K562 (cell line): Measurements from ENCODE around the gene SPPL2C. TPM values are rescaled to one million over a fixed set of nuclear protein-coding genes. Genes with fewer than 3 reads are reported as not detected.

Experiments used
- ADNP ChIP-seq: fragments of 200-800 bp; sonication (Bioruptor generic); IDR thresholded peaks from 2 replicates; pipeline ENCODE4 v1.6.1; 2016; ENCODE audit warnings: missing genetic modification characterization, missing compliant biosample characterization
- BRD4 ChIP-seq: fragments of 200-600 bp; sonication (generic); IDR thresholded peaks from 2 replicates; pipeline ENCODE4 v1.6.1; 2017; ENCODE audit warnings: inconsistent platforms
- DDX20 ChIP-seq: fragments of 450-650 bp; IDR thresholded peaks from 2 replicates; pipeline ENCODE4 v1.6.1; 2016; ENCODE audit warnings: missing genetic modification characterization, low read depth, mild to moderate bottlenecking, missing compliant biosample characterization, moderate library complexity
- E2F3 ChIP-seq: fragments of 250-450 bp; sonication (Bioruptor Pico); IDR thresholded peaks from 2 replicates; pipeline ENCODE4 v1.4.0; 2020; ENCODE audit warnings: mild to moderate bottlenecking
- ELF4 ChIP-seq: fragments of 450-650 bp; formaldehyde crosslinking; IDR thresholded peaks from 2 replicates; pipeline ENCODE4 v1.4.0; 2022; ENCODE audit warnings: missing genetic modification characterization
- EZH2 ChIP-seq: IDR thresholded peaks from 2 replicates; pipeline ENCODE4 v1.6.1; 2012; ENCODE audit warnings: low read depth, mild to moderate bottlenecking, inconsistent platforms, low read length, borderline replicate concordance
- HCFC1 ChIP-seq: IDR thresholded peaks from 2 replicates; pipeline ENCODE4 v1.6.1; 2012; ENCODE audit warnings: low read depth, low read length, improper control_type of control experiment
- KDM2B ChIP-seq: fragments of 250-450 bp; sonication (Bioruptor Pico); IDR thresholded peaks from 2 replicates; pipeline ENCODE4 v1.8.0; 2021; ENCODE audit warnings: mild to moderate bottlenecking, moderate library complexity
- KDM5B ChIP-seq: fragments of 200-600 bp; sonication (generic); IDR thresholded peaks from 2 replicates; pipeline ENCODE4 v1.6.1; 2012; ENCODE audit warnings: low read depth, mild to moderate bottlenecking, moderate library complexity, low read length, control low read depth, inconsistent platforms; ENCODE audit not compliant: insufficient replicate concordance
- L3MBTL2 ChIP-seq: fragments of 450-650 bp; IDR thresholded peaks from 2 replicates; pipeline ENCODE4 v1.6.1; 2016; ENCODE audit warnings: mild to moderate bottlenecking, moderate library complexity
- NRF1 ChIP-seq, 2 experiments: fragments of 450-650 bp; IDR thresholded peaks in 1 of 2; conservative IDR thresholded peaks in 1 of 2; 2 replicates each; pipeline ENCODE4 v1.6.1; 2014; ENCODE audit warnings: mild to moderate bottlenecking in 2 of 2
- SIN3B ChIP-seq: fragments of 450-650 bp; IDR thresholded peaks from 2 replicates; pipeline ENCODE4 v1.6.1; 2017; ENCODE audit warnings: low read depth, mild to moderate bottlenecking, moderate library complexity
- SMAD4 ChIP-seq: fragments of 250-450 bp; sonication (Bioruptor Pico); conservative IDR thresholded peaks from 2 replicates; pipeline ENCODE4 v1.8.0; 2021; ENCODE audit warnings: inconsistent platforms, mild to moderate bottlenecking, moderate library complexity
- STAT5A ChIP-seq: IDR thresholded peaks from 2 replicates; pipeline ENCODE4 v1.6.1; 2012; ENCODE audit warnings: low read length, inconsistent platforms, borderline replicate concordance
- TCF15 ChIP-seq: fragments of 250-450 bp; sonication (Bioruptor Pico); IDR thresholded peaks from 2 replicates; pipeline ENCODE4 v1.8.0; 2022; ENCODE audit warnings: moderate library complexity, mild to moderate bottlenecking, inconsistent platforms
- TRIM24 ChIP-seq, 2 experiments: fragments of 450-650 bp; IDR thresholded peaks; 2 replicates each; pipeline ENCODE4 v1.6.1; 2016
- ZBTB34 ChIP-seq: fragments of 250-450 bp; sonication (Bioruptor Pico); IDR thresholded peaks from 2 replicates; pipeline ENCODE4 v1.8.0; 2021; ENCODE audit warnings: mild to moderate bottlenecking, moderate library complexity
- ZC3H4 ChIP-seq: sonication (generic); formaldehyde crosslinking; IDR thresholded peaks from 2 replicates; pipeline ENCODE4 v1.9.0; 2021; ENCODE audit warnings: missing genetic modification reagents, borderline replicate concordance
- ZNF263 ChIP-seq: sonication (generic); formaldehyde crosslinking; IDR thresholded peaks from 2 replicates; pipeline ENCODE4 v1.8.0; 2022; ENCODE audit warnings: mild to moderate bottlenecking, missing genetic modification reagents, borderline replicate concordance
- ZNF431 ChIP-seq: sonication (generic); formaldehyde crosslinking; IDR thresholded peaks from 2 replicates; pipeline ENCODE4 v1.8.0; 2022; ENCODE audit warnings: mild to moderate bottlenecking, missing genetic modification reagents
- ZNF75A ChIP-seq: fragments of 450-650 bp; formaldehyde crosslinking; IDR thresholded peaks from 2 replicates; pipeline ENCODE4 v1.4.0; 2020; ENCODE audit warnings: mild to moderate bottlenecking
- polyA plus RNA-seq, 8 experiments: library from polyadenylated mRNA; depleted of rRNA in 4 of 8; stranded (reverse) in 5 of 8; unstranded in 3 of 8; fragments of >200 nt; fragmentation: Nextera tagmentation in 2 of 8; fragmentation: Illumina TruSeq in 1 of 8; extraction: Ambion mirVana in 2 of 8; extraction: Trizol in 1 of 8; gene quantifications; 2 replicates each; pipeline versions ENCODE4 v1.2.1 to v1.2.3, GENCODE V29; 2011 to 2014; ENCODE audit warnings: inconsistent platforms in 1 of 8, missing spikeins in 1 of 8
- total RNA-seq, 7 experiments: library from RNA; depleted of rRNA in 6 of 7; stranded (reverse); fragments of >200 nt in 6 of 7; fragmentation: Illumina TruSeq in 2 of 7; extraction: Trizol in 2 of 7; gene quantifications; 2 replicates each; pipeline versions ENCODE4 v1.2.1 to v1.2.3, GENCODE V29; 2011 to 2021; ENCODE audit warnings: low replicate concordance in 1 of 7
- TF ChIP-seq, protein P1 (sequence below): fragments of 450-650 bp; formaldehyde crosslinking; IDR thresholded peaks from 2 replicates; pipeline ENCODE4 v1.4.0; 2020; ENCODE audit warnings: mild to moderate bottlenecking, moderate library complexity
- TF ChIP-seq, protein P2 (sequence below): fragments of 250-450 bp; sonication (Bioruptor Pico); IDR thresholded peaks from 2 replicates; pipeline ENCODE4 v1.5.0; 2022; ENCODE audit warnings: mild to moderate bottlenecking

Gene SPPL2C
- total and polyA plus RNA-seq, 9 of the 15 experiments (the other 6 are each of a cell fraction or from before 2014, with no cell fraction given): not detected

DNA sequence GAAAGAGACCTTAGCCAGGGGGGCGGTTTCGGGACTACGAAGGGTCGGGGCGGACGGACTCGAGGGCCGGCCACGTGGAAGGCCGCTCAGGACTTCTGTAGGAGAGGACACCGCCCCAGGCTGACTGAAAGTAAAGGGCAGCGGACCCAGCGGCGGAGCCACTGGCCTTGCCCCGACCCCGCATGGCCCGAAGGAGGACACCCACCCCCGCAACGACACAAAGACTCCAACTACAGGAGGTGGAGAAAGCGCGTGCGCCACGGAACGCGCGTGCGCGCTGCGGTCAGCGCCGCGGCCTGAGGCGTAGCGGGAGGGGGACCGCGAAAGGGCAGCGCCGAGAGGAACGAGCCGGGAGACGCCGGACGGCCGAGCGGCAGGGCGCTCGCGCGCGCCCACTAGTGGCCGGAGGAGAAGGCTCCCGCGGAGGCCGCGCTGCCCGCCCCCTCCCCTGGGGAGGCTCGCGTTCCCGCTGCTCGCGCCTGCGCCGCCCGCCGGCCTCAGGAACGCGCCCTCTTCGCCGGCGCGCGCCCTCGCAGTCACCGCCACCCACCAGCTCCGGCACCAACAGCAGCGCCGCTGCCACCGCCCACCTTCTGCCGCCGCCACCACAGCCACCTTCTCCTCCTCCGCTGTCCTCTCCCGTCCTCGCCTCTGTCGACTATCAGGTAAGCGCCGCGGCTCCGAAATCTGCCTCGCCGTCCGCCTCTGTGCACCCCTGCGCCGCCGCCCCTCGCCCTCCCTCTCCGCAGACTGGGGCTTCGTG, 49.5 kb downstream of the SPPL2C start, which contains the start of gene MAPT (continued):
- TF ChIP-seq NRF1 (conservative IDR thresholded peaks at IDR 0.05 in 1 of 2, IDR thresholded peaks at IDR 0.05 in 1 of 2) (peak; percentile 94 to 95), HCFC1 (peak; percentile 29), SIN3B (peak; percentile 25; the same call in 1 of the 2 replicates), SMAD4 (CRISPR knock-in tag) (no peak; the same call in 1 of the 2 replicates), ZNF431 (CRISPR knock-in tag) (0 out of 2 replicates have a peak, but pooled peaks have one; percentile 30), ZNF75A (CRISPR knock-in tag) (no peak), EZH2 (no peak), E2F3 (CRISPR knock-in tag) (no peak), TCF15 (CRISPR knock-in tag) (no peak), ZBTB34 (CRISPR knock-in tag) (no peak), KDM2B (CRISPR knock-in tag) (no peak), ADNP (tag) (no peak), STAT5A (no peak), KDM5B (no peak), DDX20 (tag) (no peak), L3MBTL2 (peak; percentile 96), BRD4 (no peak), ZNF263 (CRISPR knock-in tag) (no peak), ELF4 (CRISPR knock-in tag) (no peak), TRIM24 (IDR thresholded peaks at IDR 0.05) (0 out of 4 replicates have a peak, but pooled peaks have one; percentile 14 to 41), ZC3H4 (no peak)
- TF ChIP-seq, protein P1, sequence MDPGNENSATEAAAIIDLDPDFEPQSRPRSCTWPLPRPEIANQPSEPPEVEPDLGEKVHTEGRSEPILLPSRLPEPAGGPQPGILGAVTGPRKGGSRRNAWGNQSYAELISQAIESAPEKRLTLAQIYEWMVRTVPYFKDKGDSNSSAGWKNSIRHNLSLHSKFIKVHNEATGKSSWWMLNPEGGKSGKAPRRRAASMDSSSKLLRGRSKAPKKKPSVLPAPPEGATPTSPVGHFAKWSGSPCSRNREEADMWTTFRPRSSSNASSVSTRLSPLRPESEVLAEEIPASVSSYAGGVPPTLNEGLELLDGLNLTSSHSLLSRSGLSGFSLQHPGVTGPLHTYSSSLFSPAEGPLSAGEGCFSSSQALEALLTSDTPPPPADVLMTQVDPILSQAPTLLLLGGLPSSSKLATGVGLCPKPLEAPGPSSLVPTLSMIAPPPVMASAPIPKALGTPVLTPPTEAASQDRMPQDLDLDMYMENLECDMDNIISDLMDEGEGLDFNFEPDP (CRISPR knock-in tag): no peak
- TF ChIP-seq, protein P2, sequence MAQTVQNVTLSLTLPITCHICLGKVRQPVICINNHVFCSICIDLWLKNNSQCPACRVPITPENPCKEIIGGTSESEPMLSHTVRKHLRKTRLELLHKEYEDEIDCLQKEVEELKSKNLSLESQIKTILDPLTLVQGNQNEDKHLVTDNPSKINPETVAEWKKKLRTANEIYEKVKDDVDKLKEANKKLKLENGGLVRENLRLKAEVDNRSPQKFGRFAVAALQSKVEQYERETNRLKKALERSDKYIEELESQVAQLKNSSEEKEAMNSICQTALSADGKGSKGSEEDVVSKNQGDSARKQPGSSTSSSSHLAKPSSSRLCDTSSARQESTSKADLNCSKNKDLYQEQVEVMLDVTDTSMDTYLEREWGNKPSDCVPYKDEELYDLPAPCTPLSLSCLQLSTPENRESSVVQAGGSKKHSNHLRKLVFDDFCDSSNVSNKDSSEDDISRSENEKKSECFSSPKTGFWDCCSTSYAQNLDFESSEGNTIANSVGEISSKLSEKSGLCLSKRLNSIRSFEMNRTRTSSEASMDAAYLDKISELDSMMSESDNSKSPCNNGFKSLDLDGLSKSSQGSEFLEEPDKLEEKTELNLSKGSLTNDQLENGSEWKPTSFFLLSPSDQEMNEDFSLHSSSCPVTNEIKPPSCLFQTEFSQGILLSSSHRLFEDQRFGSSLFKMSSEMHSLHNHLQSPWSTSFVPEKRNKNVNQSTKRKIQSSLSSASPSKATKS (CRISPR knock-in tag): no peak
